Aorta (tissue), 5 donors: ENCODE data around the gene METTL3. TPM values are rescaled to one million over a fixed set of nuclear protein-coding genes. Genes with fewer than 3 reads are reported as not detected.

Experiments used
- ATAC-seq: fragments of 200-7000 bp; cut with Tn5 transposase; one replicate; pipeline ENCODE4 v1.9.1; 2022; ENCODE audit warnings: moderate library complexity; ENCODE audit not compliant: low FRiP score
- DNase-seq, 2 donors: peaks; one replicate each; pipeline ENCODE4 v3.0.0-alpha.2; 2020
- H3K27ac ChIP-seq, 2 donors: one replicate each; pipeline ENCODE4 v1.5.1; 2013; ENCODE audit warnings: low read length in 2 of 2, mild to moderate bottlenecking in 2 of 2, moderate library complexity in 2 of 2, control low read depth in 1 of 2, inconsistent platforms in 1 of 2, low read depth in 1 of 2
- H3K27me3 ChIP-seq, 2 donors: one replicate each; pipeline ENCODE4 v1.6.1; 2013; ENCODE audit warnings: control low read depth in 1 of 2, low read length in 1 of 2, mild to moderate bottlenecking in 1 of 2, moderate library complexity in 1 of 2; ENCODE audit not compliant: insufficient read depth in 2 of 2, control insufficient read depth in 1 of 2
- H3K36me3 ChIP-seq, 2 donors: one replicate each; pipeline ENCODE4 v1.6.1; 2013; ENCODE audit warnings: control low read depth in 1 of 2, low read length in 1 of 2, mild to moderate bottlenecking in 1 of 2; ENCODE audit not compliant: insufficient read depth in 2 of 2, control insufficient read depth in 1 of 2
- H3K4me1 ChIP-seq, 2 donors: one replicate each; pipeline ENCODE4 v1.6.1; 2013; ENCODE audit warnings: low read length in 2 of 2, control low read depth in 1 of 2, mild to moderate bottlenecking in 1 of 2, moderate library complexity in 1 of 2; ENCODE audit not compliant: insufficient read depth in 2 of 2, control insufficient read depth in 1 of 2
- H3K4me3 ChIP-seq, 2 donors: one replicate each; pipeline ENCODE4 v1.5.1; 2013; ENCODE audit warnings: low read length in 2 of 2, control low read depth in 1 of 2, mild to moderate bottlenecking in 1 of 2
- H3K9me3 ChIP-seq: one replicate; pipeline ENCODE4 v1.6.1; 2013; ENCODE audit warnings: mild to moderate bottlenecking, low read length; ENCODE audit not compliant: control insufficient read depth
- WGBS, 2 donors: extraction: QIAGEN DNeasy Blood & Tissue Kit; methylation state at CpG; one replicate each; pipeline ENCODE4 v1.1.7; 2013; 5-methylcytosine and 5-hydroxymethylcytosine counted together
- intact Hi-C, 2 donors: fragments of 100-400 bp; cut with DNase I; formaldehyde crosslinking; loops; one replicate each; pipeline versions ENCODE4 v1.14.2 to v1.15.0; 2022
- polyA plus RNA-seq, 2 donors: library from polyadenylated mRNA; stranded (reverse); fragments of 200-250 nt; gene quantifications; one replicate each; pipeline ENCODE4 v1.2.3, GENCODE V29; 2013
- total RNA-seq, 2 donors: library from RNA; stranded (reverse); fragmentation: NEBNext Ultra II Directional; extraction: Animal tissue kit (Norgen Biotek cat#: 25700); gene quantifications; one replicate each; pipeline ENCODE4 v1.2.1, GENCODE V29; 2021
- donor health status: healthy with polysubstance abuse.
- donor health status: Bipolar disorder and iron deficiency.
- donor health status: DM: no; HTN: no; CAD: no.
- donor health status: DM: no; HTN: no; CAD: no.
- donor health status: DM: yes; HTN: yes; CAD: no.

Gene METTL3
- total and polyA plus RNA-seq, 4 donors = 8.6 to 48.4 (median 39.0) TPM

GRCh38 chr14:21467616-21468015 lies 43.5 kb downstream of the METTL3 start:
- H3K9me3 ChIP-seq = no peaks in the 10 kb centered on the region
- H3K36me3 ChIP-seq = peaks cover 0 to 4% of the 10 kb centered on the region in 2 donors
- no peak for DNase-seq
- 83 to 95% methylated on average over 1 of the region's 1 CpG for WGBS, 2 donors
- intact Hi-C loops = no loop called here
- no peak overlapping the region for H3K27ac ChIP-seq
- no peak for ATAC-seq
- H3K27me3 ChIP-seq = no peaks in the 10 kb centered on the region
- no peak overlapping the region for H3K4me3 ChIP-seq
- H3K4me1 ChIP-seq = no peaks in the 10 kb centered on the region

- H3K27ac ChIP-seq = peak within 1 kb of the TSS; percentile 83 to 88
- H3K36me3 ChIP-seq = peaks cover 0 to under 1% of the 10 kb centered on the region in 2 donors
- no peaks in the 10 kb centered on the region for H3K9me3 ChIP-seq
- WGBS, 2 donors = 0% methylated on average over 35 to 36 of the region's 36 CpGs
- H3K4me1 ChIP-seq = peaks cover 0 to 2% of the 10 kb centered on the region in 2 donors
- H3K27me3 ChIP-seq = no peaks in the 10 kb centered on the region
- H3K4me3 ChIP-seq = peak within 1 kb of the TSS; percentile 60 to 92
- DNase-seq (peak; percentile 99 to 100), ATAC-seq (peak; percentile 100)
- intact Hi-C loops = loop anchor here (1.0 to 5.0 kb wide), 4 partner anchors 19 to 101 kb away; partner anchors contain the start of genes RAB2B (in 1 of the 2), SUPT16H (in 1 of the 2) and TOX4 (in 1 of the 2)
These were observed 55.0 kb downstream of the METTL3 start, which contains the start of gene CHD8 for GRCh38 chr14:21455912-21456667. CHD8 (minus strand) TSS chr14:21456123; CDS start chr14:21431643, 24,480 bp downstream.

DNA sequence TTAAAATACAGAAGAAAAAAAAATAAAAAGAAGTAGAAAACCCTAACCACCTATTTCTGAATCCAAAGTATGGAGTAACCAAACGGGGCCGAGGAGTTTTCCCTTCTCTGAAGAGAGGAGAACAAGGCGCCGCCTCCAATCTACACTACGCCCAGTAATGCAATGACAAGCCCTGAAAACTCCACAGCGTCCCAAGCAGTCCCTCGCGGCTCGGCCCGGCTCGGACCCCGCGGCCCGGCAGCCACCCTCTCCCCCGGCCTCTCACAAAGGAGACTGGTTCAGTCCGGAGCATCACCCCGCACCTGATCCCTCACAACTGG lies 55.6 kb downstream of the METTL3 start:
- no peak for DNase-seq
- 0 to 1% methylated on average over 17 of the region's 17 CpGs for WGBS, 2 donors

DNA sequence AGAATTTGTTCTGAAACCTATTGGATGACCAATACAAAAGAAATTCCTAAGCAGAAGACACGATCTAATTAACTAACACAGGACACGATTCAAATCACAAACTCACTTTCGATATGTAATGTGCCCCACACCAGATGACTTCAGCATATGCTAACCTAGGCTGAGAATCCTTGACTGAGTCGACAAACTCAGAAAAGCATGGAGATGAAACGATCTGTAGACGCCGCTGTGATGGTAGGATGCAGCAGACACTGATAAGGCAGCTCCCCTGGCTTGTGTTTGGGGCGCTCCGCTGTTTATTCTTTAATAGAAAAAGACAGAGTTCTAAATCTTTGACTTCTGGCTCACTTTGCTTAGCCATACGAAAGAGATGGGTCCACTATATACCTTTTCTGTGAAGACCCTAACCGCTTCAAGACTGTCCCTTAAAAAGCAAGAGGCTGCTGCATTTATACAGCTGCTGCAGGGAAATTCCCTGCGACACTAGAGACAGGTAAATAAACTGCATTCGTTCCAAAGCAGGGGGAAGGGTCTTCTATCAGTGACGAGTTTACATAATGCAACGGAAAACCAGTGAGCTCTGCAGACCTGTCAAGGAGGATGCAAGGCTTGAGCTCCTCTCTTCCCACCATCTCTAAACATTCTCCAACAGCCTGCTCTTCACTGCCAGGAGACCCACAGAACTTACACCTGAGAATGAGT lies 56.1 kb downstream of the METTL3 start:
- WGBS, 2 donors = 31 to 33% methylated on average over 15 of the region's 15 CpGs
- peak overlapping the region; percentile 60 to 92 for H3K4me3 ChIP-seq
- H3K4me1 ChIP-seq = peaks cover 0 to 2% of the 10 kb centered on the region in 2 donors
- H3K27ac ChIP-seq = no peak overlapping the region
- intact Hi-C loops = loop anchor here in 1 of 2 donors (5.0 kb wide), 2 partner anchors 73 to 102 kb away; partner anchors contain the start of gene SUPT16H
- H3K36me3 ChIP-seq = no peaks in the 10 kb centered on the region
- ATAC-seq (no peak), DNase-seq (no peak)
- H3K9me3 ChIP-seq = no peaks in the 10 kb centered on the region
- no peaks in the 10 kb centered on the region for H3K27me3 ChIP-seq

More for the DNA sequence above, 55.6 kb downstream of the METTL3 start:
- Histone ChIP-seq H3K36me3 (no peaks in the 10 kb centered on the region), H3K9me3 (no peaks in the 10 kb centered on the region), H3K4me3 (peak overlapping the region; percentile 60 to 92), H3K4me1 (peaks cover 0 to 2% of the 10 kb centered on the region in 2 donors), H3K27ac (peak overlapping the region in 1 of 2 donors; percentile 33), H3K27me3 (no peaks in the 10 kb centered on the region)
- intact Hi-C loops = loop anchor here in 1 of 2 donors (5.0 kb wide), 2 partner anchors 73 to 102 kb away; partner anchors contain the start of gene SUPT16H
- ATAC-seq = peak; percentile 49

DNA sequence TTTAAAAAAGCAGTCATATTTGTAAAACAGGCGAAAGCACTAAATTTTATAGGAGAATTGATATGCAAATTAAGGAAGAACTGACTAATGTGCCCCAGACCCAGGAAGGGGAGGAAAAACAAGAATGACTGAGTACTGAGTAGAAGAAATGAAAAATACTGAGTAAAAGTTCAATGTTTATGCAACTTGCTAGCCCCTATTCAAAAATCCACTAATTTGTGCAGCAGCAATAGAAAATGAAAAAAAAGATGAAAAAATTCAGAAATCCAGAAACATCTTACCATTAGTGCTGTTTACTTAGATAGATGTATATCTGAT lies 61.3 kb downstream of the METTL3 start:
- no peak overlapping the region for H3K27ac ChIP-seq
- H3K4me3 ChIP-seq = no peak overlapping the region
- peaks cover 0 to 1% of the 10 kb centered on the region in 2 donors for H3K4me1 ChIP-seq
- H3K36me3 ChIP-seq = no peaks in the 10 kb centered on the region
- H3K27me3 ChIP-seq = no peaks in the 10 kb centered on the region
- DNase-seq = no peak
- WGBS, 2 donors = 86 to 87% methylated on average over 1 of the region's 1 CpG
- ATAC-seq = no peak
- intact Hi-C loops = no loop called here
- H3K9me3 ChIP-seq = no peaks in the 10 kb centered on the region

Other genes starting within 250 kb of the METTL3 start
- gene HNRNPC, start 241.9 kb downstream of the METTL3 start, total RNA-seq = 100 to 1,000 TPM; 257 to 313 TPM
- gene HNRNPC, start 241.9 kb downstream of the METTL3 start, polyA plus RNA-seq = 100 to 1,000 TPM; 260 to 378 TPM
- 1 to 10 TPM in 1 of 2 donors, under 1 TPM in 1; 0.39 to 2.3 TPM for gene RPGRIP1, start 231.3 kb downstream of the METTL3 start, total RNA-seq
- under 1 TPM in 1 of 2 donors, not detected in 1; 0.25 TPM for gene RPGRIP1, start 231.3 kb downstream of the METTL3 start, polyA plus RNA-seq
- gene SUPT16H, start 127.3 kb downstream of the METTL3 start, total RNA-seq = 10 to 100 TPM; 47.2 to 50.5 TPM
- 10 to 100 TPM; 36.8 to 40.6 TPM for gene SUPT16H, start 127.3 kb downstream of the METTL3 start, polyA plus RNA-seq
- gene CHD8, start 55.2 kb downstream of the METTL3 start, total RNA-seq = 10 to 100 TPM; 66.0 to 73.3 TPM
- gene CHD8, start 55.2 kb downstream of the METTL3 start, polyA plus RNA-seq = 10 to 100 TPM; 10.4 to 28.5 TPM
- 10 to 100 TPM; 30.5 to 31.6 TPM for gene RAB2B, start 34.4 kb downstream of the METTL3 start, total RNA-seq
- 10 to 100 TPM in 1 of 2 donors, 1 to 10 TPM in 1; 8.6 to 21.7 TPM for gene RAB2B, start 34.4 kb downstream of the METTL3 start, polyA plus RNA-seq
- 10 to 100 TPM; 67.8 to 75.7 TPM for gene TOX4, start 34.1 kb downstream of the METTL3 start, total RNA-seq
- gene TOX4, start 34.1 kb downstream of the METTL3 start, polyA plus RNA-seq = 10 to 100 TPM; 19.0 to 41.8 TPM
- gene SALL2, start 15.0 kb upstream of the METTL3 start, total RNA-seq = 10 to 100 TPM in 1 of 2 donors, 1 to 10 TPM in 1; 9.2 to 12.2 TPM
- 1 to 10 TPM; 4.1 to 7.0 TPM for gene SALL2, start 15.0 kb upstream of the METTL3 start, polyA plus RNA-seq
- not detected for gene OR10G3, start 68.7 kb upstream of the METTL3 start, total RNA-seq
- gene OR10G3, start 68.7 kb upstream of the METTL3 start, polyA plus RNA-seq = under 1 TPM in 1 of 2 donors, not detected in 1; 0.63 TPM
- gene OR10G2, start 123.6 kb upstream of the METTL3 start, total RNA-seq = not detected
- gene OR10G2, start 123.6 kb upstream of the METTL3 start, polyA plus RNA-seq = not detected
- not detected for gene OR4E2, start 142.5 kb upstream of the METTL3 start, total RNA-seq
- not detected for gene OR4E2, start 142.5 kb upstream of the METTL3 start, polyA plus RNA-seq
- gene OR4E1, start 162.5 kb upstream of the METTL3 start, total RNA-seq = not detected
- gene OR4E1, start 162.5 kb upstream of the METTL3 start, polyA plus RNA-seq = not detected